ENCODE data around the gene RPTOR.
"Not testable (repeated sequence)": the region's sequence is repeated elsewhere in the genome, so short reads cannot be mapped to it uniquely, and the experiment has no call there.

The RPTOR gene

DNA sequence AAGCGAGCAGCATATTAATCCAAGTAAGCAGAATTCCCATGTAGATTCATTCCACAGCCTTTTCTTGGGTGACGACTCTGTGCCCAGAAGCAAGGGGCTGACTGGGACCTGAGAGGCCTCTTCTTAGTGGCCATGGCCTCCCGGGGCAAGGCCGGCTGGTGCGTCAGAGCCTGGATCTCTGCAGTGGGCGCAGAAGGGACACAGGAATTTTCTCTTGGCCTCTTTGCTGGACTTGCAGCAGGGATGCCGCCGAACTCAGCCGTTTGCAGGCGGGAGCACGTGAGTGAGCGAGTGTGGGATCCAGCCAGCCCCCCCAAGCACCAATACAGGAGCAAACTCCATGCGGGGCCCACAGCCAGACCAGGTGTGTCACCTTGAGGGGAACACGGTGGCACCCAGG, 151.8 kb downstream of the RPTOR start:
- DNase-seq: no peak

DNA sequence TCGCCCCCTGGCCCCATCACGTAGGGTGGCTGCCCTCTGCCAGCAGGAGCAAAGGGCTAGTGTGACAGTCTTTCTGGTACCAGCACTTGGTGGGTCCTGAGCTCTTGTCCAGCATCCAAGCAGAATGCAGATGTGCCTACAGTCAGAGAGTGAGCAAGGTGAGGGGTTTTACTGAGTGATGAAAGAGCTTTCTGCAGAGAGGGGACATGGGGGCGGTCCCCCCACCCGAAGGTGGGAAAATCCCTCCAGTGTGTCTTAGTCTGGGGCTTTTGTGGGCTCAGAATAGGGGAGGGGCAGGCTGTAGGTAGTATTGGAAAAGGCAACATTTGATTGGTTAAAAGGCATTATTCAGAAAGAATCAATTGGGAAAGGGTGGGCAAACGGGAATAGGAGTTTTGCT, 152.3 kb downstream of the RPTOR start:
- no peak for DNase-seq

DNA sequence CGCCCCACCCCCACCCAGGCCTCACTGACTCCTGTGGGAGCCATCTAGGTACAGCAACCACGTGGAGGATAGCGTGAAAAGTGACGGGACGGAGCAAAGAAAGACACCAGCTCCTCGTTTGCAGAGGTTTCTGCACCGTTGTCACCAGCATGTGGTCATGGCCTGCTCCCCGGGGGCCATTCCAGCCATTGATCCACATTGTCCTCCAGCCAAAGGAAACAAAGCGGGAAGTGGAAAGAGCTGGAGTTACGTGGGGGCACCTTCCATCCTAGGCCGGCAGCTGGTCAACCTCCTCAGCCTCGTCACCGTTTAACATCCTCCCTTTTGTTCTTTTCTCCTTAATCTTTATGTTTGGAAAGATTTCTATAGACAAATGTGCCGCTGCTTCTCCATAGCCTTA, 153.7 kb downstream of the RPTOR start:
- no peak for DNase-seq

DNA sequence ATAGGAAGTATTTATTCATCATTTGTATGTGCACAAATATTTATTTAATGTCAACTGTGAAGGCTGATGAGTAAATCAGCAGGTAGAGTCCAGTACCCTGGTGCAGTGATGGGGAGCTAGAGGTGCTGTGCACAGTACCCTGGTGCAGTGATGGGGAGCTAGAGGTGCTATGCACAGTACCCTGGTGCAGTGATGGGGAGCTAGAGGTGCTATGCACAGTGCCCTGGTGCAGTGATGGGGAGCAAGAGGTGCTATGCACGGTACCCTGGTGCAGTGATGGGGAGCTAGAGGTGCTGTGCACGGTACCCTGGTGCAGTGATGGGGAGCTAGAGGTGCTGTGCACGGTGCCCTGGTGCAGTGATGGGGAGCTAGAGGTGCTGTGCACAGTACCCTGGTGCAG, 154.6 kb downstream of the RPTOR start:
- DNase-seq: not testable (repeated sequence)

DNA sequence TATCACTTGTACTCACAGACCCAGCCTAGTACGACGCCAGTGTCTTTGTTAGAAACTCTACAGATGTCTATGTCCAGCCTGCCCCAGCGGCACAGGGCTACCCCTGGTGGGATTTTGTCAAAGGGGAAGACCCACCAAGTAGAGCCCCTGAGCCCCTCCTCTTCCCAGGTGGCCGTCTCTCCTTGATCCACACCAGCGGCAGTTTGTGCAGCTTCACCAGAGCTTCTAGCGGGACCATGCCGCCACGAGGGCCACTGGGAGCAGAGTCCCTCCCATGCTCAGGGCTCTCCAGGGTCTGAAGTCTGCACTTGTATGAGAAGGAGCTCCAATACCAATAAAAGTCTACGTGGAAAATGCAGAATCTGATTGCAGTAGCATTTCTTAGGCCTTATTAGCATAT, 157.1 kb downstream of the RPTOR start:
- DNase-seq: no peak

DNA sequence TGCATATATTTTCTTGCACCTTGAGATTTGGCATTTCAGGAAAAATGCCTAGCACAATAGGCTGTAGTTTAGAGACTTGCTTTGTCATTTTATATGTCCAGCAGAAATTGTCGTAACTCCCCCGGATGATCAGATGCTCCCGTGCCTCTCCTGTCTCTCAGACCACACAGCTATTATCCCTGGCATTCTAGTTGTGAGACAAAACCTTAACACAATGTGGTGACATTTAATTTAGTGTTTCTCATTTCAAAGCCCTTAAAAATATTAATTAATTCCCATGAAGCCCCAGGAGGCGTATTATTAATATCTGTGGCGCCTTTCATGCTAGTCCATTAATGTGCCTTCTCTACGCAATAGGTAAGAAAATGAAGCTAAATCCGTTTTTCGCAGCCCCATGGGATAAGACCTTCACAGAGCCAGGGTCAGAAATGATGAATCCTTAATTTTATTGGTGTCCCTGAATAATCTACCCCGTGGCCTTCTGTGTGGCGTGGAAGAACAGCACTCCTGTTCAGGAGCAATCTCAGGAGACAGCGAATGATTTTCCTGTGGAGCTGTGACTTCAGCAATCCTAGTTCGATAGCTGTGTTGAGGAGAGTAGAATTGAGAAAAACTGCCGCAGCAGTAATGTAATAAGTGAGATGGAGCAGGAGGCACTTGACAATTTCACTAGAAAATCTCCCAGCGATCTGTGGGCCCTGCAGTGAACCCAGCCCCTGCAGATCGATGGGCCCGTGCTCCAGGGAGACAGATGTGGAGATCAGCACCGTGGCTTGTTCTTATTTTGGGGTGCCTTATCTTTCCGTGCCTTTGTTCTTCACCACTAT, 157.9 kb downstream of the RPTOR start:
- DNase-seq: no peak

DNA sequence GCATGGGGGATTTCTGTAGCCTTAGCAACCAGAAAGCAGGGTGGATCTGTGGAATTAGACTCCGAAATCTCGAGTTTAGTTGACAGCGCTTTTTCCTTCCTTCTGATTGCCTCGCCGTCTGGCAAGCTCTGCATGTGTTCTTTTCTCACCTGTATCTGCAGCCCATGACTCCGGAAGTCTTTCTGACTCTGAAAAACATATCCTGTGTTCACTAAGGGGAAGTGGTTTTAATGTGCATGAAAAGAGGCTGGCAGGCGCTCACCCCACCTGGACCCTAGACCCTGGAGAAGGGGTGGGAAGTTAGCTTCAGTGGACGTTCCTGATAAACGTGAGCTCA, 158.5 kb downstream of the RPTOR start:
- DNase-seq: no peak

DNA sequence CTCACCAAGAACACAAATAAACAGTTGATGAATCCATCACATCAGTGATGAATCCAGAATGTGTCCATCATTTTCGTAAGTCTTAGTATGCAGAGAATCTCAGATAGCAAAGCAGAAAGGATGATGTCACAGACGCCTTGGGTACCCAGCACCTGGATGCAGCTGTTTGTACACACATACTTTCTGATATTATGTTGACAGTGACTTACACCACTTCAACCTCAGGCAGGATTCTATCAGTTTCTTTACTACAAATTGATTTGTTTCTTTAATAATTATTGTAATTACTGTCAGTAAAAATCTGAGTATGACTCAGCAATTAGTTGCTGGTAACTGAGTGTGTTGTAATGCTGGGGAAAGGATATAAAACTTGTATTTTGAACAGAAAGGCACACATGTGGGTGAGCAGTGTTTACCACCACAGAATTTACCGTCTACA, 159.8 kb downstream of the RPTOR start:
- peak; percentile 41 for DNase-seq

DNA sequence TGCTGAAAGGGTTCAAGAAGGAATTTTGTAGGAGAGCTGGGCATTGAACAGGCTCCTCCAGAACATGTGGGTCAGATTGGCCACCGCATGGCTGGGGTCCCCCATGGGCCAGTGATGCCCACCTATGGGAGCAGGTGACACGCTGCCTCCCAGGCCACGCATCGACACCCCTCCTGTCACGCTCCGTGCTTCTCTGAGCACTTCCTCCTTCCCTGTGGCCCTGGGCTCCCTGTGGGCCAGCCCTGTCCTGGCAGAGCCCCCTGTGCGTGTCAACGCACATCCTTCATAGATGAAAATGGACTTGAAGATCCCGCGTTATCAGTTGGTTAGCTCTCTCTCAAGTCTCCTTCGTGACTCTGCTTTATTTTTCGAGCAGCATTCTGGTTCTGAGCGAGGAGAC, 160.3 kb downstream of the RPTOR start:
- DNase-seq: no peak

DNA sequence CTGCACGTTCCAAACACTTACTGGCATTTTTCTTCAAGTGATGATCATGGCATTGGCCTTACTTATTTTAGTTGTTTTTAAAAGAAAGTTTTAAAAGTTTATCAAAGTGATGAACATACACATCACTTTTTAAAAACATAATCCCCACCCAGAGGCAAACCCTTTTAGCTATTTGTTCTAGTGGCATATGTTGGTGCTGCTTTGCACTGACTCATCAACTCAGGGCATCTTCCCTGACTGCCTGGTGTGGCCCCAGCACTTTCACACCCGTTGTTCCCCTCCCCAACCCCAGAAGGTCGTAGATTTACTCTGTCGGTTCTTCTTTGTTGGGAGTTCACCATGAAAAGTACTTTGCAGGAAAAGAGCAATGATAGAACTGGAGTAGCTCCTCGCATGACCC, 161.3 kb downstream of the RPTOR start:
- DNase-seq: no peak

DNA sequence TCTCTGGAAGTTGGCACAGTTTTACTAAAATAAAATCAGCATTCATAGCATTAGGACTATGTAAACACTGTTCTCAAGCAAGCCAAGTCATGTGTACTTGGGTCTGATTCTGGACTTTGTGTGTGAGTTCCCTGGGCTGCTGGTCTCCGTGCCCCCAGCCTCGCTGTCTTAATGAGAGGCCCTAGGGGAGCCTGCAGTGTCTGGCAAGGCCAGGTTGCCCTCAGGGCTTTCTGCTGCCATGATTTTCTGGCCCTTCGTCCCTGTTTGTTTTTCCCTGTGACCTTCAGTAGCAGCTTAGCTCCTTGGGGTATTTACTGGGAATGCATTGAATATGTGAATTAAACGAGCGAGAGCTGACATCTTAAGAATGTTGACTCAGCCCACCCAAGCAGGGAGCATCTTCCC, 161.8 kb downstream of the RPTOR start:
- DNase-seq: no peak

DNA sequence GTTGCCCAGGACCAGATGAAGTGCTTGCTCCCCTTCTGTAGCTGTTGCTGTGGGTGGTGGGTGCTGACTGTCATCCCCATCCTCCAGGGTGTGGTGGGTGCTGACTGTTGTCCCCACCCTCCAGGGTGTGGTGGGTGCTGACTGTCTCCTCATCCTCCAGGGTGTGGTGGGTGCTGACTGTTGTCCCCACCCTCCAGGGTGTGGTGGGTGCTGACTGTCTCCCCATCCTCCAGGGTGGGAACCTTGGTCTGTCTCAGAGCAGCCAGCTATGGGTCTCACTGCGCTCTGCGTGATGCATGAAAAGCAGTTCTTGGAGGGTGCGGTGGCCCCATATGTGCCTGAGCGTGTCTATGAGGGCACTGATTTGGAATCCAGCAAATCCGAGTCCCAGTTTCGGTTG, 163.8 kb downstream of the RPTOR start:
- DNase-seq: no peak

DNA sequence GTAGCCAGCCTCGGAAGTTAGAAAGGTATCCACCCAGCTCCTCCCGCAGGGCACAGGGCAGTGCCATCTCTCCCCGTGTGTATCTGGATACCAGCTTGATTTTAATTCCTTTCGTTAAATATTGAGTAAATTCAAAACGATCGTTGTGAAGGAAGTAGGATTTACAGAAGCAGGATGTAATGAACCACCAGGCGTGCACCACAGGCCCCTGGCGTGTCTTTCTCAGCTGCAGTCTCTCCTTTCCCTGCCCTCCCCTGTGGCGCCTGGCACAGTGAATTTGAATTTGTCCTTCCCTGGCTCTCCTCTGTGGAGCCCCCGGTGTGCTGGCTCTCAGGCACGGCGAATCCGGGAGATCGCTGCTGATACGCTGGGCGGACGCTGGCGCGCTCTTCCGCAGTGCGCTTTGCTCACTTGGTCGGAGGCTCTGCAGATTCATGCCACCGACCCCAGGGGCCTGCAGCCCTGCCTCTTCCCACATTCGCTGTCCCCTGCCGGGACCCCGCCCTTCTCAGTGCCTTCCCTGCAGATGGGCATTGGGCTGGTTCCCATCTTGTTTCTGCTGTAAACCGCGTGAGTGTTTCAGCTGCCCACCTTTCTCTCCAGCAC, 164.6 kb downstream of the RPTOR start:
- DNase-seq: no peak

DNA sequence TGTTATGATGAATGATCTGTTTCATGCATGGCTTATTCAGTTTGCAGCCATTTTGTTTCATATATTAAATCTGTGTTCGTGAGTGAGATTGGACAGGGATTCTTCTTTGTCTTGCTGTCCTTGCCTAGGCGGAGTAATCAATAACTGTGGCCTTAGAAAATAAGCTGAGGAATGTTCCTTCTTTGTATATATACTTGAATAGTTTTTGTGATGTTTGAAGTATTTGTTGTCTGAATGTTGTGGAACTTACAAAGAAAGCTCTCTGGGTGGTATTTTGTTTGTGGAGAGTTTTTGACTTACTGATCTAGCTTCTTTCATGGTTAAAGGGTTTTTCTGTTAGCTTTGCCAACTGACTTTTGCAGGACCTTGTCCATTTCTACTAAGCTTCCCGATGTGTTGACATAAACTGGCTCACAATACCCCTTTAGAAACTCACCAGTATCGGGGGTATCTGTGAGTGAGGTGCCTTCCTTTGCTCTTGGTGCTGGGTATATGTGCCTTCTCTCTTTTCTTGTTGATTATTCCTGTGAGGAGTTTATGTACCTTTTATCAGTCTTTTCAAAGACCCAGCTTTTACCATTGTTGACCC, 166.2 kb downstream of the RPTOR start:
- no peak for DNase-seq

DNA sequence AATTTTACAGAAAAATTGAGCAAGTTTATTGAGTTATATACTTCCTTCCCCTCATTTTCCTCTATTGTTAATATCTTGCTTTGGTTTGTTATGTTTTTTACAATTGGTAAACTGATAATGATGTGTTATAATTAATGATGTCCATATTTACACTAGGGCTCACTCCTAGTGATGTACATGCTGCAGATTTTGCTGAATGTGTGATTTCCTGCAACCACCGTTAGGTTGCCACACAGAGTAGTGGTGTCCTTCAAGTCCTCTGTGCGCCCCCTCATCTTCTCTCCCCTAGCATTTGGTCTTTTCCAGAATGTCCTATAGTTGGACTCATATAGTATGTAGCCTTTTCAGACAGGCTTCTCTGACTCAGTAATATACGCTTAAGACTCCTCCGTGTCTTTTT, 167.5 kb downstream of the RPTOR start:
- no peak for DNase-seq

DNA sequence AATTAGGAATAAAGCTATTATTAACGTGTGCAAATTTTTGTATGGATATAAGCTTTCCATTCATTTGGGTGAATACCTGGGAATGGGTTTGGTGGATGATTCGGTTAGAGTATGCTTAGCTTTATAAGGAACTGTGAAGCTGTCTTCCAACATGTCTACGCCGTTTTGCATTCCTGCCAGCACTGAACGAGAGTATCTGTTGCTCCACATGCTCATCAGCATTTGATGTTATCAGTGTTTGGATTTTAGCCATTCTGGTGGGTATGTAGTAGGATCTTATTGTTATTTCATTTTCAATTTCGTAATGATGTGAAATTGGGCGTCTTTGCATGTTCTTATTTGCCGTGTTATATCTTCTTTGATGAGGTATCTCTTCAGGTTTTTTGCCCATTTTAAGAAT, 168.0 kb downstream of the RPTOR start:
- no peak for DNase-seq

DNA sequence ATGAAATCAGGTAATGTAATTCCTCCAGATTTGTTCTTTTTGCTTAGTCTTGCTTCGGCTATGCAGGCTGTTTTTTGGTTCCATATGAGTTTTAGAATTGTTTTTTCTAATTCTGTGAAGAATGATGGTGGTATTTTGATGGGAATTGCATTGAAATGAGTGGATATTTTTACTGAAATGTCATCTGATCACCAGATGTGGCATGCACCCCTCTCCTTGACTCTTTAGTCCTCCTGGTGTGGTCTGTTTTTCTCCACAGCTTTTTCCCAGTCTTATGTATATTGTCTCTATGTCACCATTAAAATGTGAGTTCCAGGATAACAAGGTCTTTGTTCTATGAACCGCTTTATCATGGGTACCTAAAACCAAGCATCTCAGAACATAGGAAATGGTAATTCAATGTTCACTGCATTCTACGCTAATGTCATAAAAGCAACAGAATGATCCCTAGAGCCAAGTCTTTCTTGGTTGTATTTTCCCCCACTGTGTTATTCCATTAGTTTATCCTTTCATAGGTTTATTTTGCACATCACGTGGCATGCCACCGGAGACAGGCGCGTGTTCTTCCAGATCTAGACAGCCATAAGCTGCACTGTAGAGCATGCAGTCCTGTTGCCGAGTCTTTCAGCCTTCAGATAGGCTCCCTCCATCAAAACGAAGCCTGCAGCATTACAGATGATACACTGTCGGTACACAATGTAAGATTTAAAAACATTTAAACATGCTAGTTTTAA, 172.5 kb downstream of the RPTOR start:
- no peak for DNase-seq

DNA sequence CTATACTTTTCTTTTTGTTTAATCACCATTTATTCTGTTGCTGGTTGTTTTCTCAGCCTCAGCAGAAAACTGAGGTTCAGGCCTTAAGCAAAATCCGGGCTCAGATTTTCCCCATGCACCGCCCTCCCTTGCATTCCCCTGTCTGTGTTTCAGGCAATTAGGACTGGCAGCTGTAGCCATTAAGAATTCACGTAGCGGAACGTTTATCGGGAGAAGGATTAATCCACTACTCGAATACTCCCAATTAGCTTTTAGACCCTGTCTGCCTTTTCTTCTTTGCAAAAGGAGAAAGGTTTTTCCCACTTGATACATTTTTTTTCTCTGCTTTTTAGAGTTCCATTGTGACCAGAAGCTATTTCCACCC, 173.1 kb downstream of the RPTOR start:
- DNase-seq: peak; percentile 65

DNA sequence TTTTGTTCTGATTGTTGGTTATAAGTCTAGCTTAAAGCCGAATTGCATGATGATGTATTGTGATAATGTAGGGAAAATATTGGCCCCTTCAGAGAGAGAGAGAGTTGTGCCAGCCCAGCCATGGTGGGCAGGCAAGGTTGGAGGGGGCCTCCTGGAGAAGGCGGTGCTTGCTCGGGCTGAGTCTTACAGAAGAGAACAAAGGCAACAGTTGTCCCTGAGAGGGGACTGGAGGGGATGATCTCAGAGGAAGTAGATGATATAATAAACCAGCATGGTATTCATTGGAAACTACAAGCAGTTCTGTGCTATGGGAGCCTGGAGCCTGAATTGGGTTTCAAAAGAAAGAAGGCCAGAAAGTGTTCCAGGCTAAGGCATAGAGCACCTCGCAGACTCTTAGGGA, 173.8 kb downstream of the RPTOR start:
- no peak for DNase-seq

DNA sequence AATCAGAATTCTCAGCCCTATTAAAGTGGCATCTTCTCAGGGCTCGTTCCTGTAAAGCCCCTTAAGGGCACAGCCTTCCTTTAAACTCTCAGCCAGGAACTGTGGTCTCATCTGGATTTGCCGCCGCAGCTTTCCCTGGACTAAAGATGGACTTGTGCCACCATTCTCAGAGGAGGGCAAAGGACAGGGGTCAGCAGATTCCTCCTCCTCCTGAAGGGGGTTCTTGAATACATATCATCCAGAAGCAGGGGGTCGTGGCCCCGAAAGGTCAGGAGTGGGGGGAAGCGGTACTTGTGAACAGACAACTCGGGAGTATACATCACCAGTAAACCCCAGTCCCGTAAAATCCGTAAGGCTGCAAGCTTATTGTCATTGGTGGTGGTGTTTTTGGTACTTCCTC, 174.8 kb downstream of the RPTOR start:
- DNase-seq: no peak

DNA sequence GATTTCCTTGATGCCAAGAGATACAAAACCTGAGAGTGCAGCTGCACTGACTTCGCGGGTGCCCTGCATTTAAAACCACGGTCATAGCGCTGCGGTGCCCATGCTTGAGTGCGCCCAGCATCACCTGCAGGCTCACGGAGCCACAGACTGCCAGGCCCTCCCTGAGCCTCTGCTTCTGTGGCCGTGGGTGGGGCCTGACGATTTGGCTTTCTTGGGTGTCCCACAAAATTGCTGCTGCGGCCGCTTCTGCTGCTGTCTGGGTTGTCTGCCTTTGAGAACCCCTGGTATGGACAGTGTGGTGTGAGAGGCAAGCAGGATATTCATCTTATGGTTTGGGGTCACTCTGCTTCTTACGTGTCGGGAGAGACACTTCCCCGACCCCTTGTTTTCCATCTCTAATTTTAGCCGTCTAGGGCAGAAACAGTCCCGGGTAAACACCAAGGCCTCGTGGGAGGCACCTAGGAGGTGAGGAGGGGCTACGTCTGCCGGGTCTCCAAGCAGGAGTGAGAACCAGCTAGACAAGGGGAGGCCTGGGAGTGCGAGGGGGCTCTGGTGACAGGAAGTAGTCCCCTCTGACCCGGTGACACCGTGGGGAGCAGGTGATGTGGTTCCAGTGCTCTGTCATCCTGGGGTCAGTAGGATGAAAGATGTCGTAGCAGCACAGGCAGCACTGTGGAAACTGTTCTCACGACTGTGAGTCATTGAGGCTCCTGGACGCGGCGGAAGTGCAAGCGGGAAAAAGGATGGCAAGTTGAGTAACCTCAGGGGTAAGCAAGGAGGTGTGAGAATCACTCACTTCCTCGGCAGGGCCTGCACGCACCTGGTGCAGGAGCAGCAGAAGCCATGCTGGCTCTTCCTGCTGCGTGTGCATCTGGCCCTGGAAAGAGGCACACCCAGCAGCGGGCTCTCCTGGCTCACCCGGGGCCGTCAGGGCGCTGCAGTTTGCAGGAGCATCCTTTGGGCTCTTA, 176.3 kb downstream of the RPTOR start:
- DNase-seq: peak; percentile 58

DNA sequence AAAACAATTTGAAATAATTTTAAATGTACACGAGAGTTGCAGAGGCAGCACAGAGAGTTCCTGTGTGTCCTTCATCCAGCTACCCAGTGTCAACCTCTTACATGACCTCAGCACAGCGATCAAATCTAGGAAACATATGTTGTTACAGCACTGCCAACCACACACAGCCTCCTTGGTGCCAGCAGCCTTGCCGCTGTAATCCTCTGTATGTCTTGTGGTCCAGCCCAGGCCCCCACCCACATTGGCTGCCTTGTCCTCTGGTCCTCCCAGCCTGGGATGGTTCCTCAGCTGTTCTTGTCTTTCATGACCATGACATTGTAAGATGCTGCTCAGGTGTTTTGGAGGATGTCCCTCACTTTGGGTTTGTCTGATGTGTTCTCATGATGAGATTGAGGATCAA, 178.0 kb downstream of the RPTOR start:
- DNase-seq: no peak

DNA sequence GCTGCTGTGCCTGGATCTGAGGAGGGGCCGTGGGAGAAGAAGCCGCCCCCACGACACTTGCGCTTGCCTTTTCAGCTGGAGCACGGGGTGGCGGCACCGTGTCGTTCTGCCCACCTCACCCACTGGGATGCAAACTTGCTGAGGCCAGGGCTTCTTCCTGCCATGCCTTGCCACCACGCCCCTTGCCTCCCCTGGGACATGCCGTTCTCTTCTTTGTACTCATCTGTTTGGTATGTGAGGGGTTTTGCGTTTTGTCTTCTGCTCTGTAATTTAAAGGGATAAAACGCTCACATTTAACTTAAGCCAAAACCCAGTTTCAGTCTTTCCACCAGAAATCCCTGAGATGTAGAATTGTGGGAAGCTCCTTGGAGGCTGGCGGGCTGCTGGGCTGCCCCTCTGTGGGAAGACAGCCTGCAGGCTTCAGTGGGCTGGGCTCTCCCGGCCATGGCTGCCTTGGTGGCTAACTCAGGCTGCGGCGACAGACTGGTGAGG, 180.2 kb downstream of the RPTOR start:
- no peak for DNase-seq

All from NCI-H510A treated with DMSO at 0.1 percent for 48 hours (cell line).